ENCODE data around the gene PRKAB1. TPM values are rescaled to one million over a fixed set of nuclear protein-coding genes. Genes with fewer than 3 reads are reported as not detected.

PRKAB1 gene
- polyA plus RNA-seq, 2 of the 4 experiments (the other 2 are of a cell fraction), result 19.0 to 49.2 TPM

DNA sequence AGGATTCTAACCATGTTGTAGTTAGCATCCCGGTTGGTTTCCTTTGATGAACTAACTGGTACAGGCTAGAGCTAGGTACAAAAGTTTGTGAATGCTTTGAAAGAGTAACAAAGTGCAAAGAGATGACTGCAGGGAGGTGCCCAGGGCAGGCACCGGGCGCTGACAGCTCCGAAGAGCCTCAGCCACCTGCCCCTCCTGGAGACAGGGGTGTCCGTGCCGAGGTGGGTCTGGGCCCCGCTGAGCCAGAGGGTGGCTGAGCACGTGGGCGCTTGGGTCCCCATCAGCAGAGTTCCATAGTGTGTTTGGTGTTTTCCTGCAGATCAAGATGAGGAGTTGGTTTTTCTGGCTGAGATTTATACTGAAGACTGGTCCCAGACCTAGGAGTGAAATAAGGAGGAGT is 19.9 kb downstream of the PRKAB1 start:
- FAIRE-seq (no peak), DNase-seq (ENCODE audit: low read depth in 1 of 2, low spot score in 1 of 2) (no peak), ATAC-seq (no peak)
- H3K27ac ChIP-seq, result no peak overlapping the region
- TF ChIP-seq FOSB (CRISPR knock-in tag; IDR thresholded peaks at IDR 0.05) (no peak), HOXB5 (CRISPR knock-in tag; IDR thresholded peaks at IDR 0.05) (no peak), NPAS2 (CRISPR knock-in tag; IDR thresholded peaks at IDR 0.05; ENCODE audit: borderline replicate concordance) (no peak), ZNF302 (CRISPR knock-in tag; IDR thresholded peaks at IDR 0.05) (no peak), EHF (CRISPR knock-in tag; IDR thresholded peaks at IDR 0.05) (no peak), RCOR1 (IDR thresholded peaks at IDR 0.05; ENCODE audit: low read depth, low read length) (no peak), EP300 (IDR thresholded peaks at IDR 0.05) (no peak)
- TF ChIP-seq, protein P1, sequence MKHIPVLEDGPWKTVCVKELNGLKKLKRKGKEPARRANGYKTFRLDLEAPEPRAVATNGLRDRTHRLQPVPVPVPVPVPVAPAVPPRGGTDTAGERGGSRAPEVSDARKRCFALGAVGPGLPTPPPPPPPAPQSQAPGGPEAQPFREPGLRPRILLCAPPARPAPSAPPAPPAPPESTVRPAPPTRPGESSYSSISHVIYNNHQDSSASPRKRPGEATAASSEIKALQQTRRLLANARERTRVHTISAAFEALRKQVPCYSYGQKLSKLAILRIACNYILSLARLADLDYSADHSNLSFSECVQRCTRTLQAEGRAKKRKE (CRISPR knock-in tag; IDR thresholded peaks at IDR 0.05; ENCODE audit: low read depth), result no peak
- POLR2A ChIA-PET, result no interaction called here
- CTCF ChIA-PET, result interaction anchor here (1.4 to 1.8 kb wide), 2 partner anchors 11 to 34 kb away, joined by 3 to 4 read pairs; no protein-coding TSS in a partner anchor
- H3K4me2 ChIP-seq, result no peak overlapping the region
- no peak overlapping the region for H3K4me3 ChIP-seq
- WGBS (ENCODE audit: missing lambda C conversion rate), result 95% methylated on average over 9 of the region's 9 CpGs
- no peaks in the 10 kb centered on the region for H3K9me3 ChIP-seq
- H3K4me1 ChIP-seq, result peaks cover 14% of the 10 kb centered on the region; the same call in 1 of the 3 replicates

DNA sequence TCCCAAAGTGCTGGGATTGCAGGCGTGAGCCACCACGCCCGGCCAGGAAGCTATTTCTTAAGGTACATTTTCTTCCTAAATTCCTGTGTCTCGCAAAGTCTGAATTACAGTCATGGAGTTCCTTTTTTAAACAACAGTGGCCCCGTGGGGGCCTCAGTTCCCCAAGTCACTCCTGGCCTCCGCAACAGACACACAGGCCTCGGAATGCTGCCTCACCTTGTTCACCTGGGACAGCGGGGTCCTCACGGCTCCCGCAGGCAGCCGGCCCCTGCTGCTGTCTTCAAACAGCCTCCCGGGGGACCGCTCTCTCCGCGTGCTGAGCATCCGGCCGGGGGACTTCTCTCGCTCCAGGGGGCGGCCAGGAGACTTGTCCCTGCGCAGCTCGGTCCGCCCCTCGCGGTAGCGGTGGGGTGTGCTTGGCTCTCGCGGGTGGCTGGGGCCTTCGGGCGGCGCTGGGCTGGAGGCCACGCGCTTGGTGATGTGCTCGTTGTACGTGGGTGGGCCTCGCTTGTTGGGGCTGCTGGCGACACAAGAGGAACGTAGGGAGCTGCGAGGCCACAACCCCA is 22.1 kb downstream of the PRKAB1 start:
- ChIA-PET POLR2A (no interaction called here), CTCF (interaction anchor here (1.2 to 1.5 kb wide), 2 partner anchors 10 to 22 kb away, joined by 3 to 4 read pairs; partner anchors contain the start of gene PRKAB1)
- FAIRE-seq (no peak), ATAC-seq (no peak), DNase-seq (ENCODE audit: low read depth in 1 of 2, low spot score in 1 of 2) (no peak)
- Histone ChIP-seq H3K9me3 (no peaks in the 10 kb centered on the region), H3K4me1 (peaks cover under 1% of the 10 kb centered on the region; the same call in 1 of the 3 replicates), H3K4me3 (no peak overlapping the region), H3K27ac (no peak overlapping the region), H3K4me2 (no peak overlapping the region)
- 96% methylated on average over 38 of the region's 38 CpGs for WGBS (ENCODE audit: missing lambda C conversion rate)
- TF ChIP-seq FOSB (CRISPR knock-in tag; IDR thresholded peaks at IDR 0.05) (no peak), ZFP36 (IDR thresholded peaks at IDR 0.05; ENCODE audit: borderline replicate concordance, partially characterized antibody) (no peak), KDM1A (IDR thresholded peaks at IDR 0.05; ENCODE audit: low read depth) (no peak), CHD4 (IDR thresholded peaks at IDR 0.05; ENCODE audit: borderline replicate concordance) (no peak)
- TF ChIP-seq, protein P2, sequence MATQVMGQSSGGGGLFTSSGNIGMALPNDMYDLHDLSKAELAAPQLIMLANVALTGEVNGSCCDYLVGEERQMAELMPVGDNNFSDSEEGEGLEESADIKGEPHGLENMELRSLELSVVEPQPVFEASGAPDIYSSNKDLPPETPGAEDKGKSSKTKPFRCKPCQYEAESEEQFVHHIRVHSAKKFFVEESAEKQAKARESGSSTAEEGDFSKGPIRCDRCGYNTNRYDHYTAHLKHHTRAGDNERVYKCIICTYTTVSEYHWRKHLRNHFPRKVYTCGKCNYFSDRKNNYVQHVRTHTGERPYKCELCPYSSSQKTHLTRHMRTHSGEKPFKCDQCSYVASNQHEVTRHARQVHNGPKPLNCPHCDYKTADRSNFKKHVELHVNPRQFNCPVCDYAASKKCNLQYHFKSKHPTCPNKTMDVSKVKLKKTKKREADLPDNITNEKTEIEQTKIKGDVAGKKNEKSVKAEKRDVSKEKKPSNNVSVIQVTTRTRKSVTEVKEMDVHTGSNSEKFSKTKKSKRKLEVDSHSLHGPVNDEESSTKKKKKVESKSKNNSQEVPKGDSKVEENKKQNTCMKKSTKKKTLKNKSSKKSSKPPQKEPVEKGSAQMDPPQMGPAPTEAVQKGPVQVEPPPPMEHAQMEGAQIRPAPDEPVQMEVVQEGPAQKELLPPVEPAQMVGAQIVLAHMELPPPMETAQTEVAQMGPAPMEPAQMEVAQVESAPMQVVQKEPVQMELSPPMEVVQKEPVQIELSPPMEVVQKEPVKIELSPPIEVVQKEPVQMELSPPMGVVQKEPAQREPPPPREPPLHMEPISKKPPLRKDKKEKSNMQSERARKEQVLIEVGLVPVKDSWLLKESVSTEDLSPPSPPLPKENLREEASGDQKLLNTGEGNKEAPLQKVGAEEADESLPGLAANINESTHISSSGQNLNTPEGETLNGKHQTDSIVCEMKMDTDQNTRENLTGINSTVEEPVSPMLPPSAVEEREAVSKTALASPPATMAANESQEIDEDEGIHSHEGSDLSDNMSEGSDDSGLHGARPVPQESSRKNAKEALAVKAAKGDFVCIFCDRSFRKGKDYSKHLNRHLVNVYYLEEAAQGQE (IDR thresholded peaks at IDR 0.05), result no peak

DNA sequence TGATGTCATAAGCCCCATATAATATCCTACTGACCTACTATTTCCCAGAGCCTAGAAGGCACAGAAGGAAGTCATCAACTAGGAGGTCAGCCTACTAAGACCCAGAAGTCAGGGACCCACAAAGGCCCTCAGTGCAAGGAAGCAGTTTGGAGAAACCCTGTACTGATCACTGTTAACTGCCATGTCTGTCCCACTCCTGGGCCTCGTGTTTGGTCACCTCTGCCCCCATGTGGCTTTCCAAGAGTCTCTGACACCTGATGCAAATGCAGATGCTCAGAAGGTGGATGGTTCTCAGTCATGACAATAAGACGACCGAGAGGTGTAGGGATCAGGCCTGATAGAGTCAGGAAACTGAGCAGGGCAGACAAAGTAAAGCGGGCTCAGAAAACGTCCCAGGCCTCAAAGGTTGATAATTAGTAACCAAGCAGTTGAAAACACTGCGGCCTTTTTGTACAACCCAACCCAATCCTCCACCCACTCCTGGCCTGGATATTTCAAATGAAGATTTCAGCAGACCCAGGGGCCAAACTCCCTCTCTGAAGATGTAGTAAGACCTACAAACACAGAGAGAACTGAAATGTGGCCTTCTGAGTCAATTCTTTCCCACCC is 23.4 kb downstream of the PRKAB1 start:
- no peak for ATAC-seq
- ChIA-PET CTCF (interaction anchor here (1.5 kb wide), 1 partner anchor 24 kb away, joined by 4 read pairs; the partner anchor contains the start of gene PRKAB1), POLR2A (no interaction called here)
- H3K9me3 ChIP-seq, result no peaks in the 10 kb centered on the region
- H3K4me2 ChIP-seq, result no peak overlapping the region
- WGBS (ENCODE audit: missing lambda C conversion rate), result 80% methylated on average over 6 of the region's 6 CpGs
- no peak for DNase-seq (ENCODE audit: low read depth in 1 of 2, low spot score in 1 of 2)
- no peak overlapping the region for H3K4me3 ChIP-seq
- FAIRE-seq, result no peak
- no peaks in the 10 kb centered on the region for H3K4me1 ChIP-seq
- no peak overlapping the region for H3K27ac ChIP-seq
- no peak for TF ChIP-seq HDAC2 (IDR thresholded peaks at IDR 0.05)
- TF ChIP-seq, protein P3, sequence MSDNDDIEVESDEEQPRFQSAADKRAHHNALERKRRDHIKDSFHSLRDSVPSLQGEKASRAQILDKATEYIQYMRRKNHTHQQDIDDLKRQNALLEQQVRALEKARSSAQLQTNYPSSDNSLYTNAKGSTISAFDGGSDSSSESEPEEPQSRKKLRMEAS (IDR thresholded peaks at IDR 0.05), result no peak
- TF ChIP-seq, protein P4, sequence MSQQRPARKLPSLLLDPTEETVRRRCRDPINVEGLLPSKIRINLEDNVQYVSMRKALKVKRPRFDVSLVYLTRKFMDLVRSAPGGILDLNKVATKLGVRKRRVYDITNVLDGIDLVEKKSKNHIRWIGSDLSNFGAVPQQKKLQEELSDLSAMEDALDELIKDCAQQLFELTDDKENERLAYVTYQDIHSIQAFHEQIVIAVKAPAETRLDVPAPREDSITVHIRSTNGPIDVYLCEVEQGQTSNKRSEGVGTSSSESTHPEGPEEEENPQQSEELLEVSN (IDR thresholded peaks at IDR 0.05; ENCODE audit: borderline replicate concordance, low read depth), result no peak
- TF ChIP-seq, protein P5, sequence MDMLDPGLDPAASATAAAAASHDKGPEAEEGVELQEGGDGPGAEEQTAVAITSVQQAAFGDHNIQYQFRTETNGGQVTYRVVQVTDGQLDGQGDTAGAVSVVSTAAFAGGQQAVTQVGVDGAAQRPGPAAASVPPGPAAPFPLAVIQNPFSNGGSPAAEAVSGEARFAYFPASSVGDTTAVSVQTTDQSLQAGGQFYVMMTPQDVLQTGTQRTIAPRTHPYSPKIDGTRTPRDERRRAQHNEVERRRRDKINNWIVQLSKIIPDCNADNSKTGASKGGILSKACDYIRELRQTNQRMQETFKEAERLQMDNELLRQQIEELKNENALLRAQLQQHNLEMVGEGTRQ (IDR thresholded peaks at IDR 0.05), result no peak
- TF ChIP-seq, protein P6, sequence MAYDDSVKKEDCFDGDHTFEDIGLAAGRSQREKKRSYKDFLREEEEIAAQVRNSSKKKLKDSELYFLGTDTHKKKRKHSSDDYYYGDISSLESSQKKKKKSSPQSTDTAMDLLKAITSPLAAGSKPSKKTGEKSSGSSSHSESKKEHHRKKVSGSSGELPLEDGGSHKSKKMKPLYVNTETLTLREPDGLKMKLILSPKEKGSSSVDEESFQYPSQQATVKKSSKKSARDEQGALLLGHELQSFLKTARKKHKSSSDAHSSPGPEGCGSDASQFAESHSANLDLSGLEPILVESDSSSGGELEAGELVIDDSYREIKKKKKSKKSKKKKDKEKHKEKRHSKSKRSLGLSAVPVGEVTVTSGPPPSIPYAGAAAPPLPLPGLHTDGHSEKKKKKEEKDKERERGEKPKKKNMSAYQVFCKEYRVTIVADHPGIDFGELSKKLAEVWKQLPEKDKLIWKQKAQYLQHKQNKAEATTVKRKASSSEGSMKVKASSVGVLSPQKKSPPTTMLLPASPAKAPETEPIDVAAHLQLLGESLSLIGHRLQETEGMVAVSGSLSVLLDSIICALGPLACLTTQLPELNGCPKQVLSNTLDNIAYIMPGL (CRISPR knock-in tag; IDR thresholded peaks at IDR 0.05; ENCODE audit: borderline replicate concordance), result no peak
- no peak for TF ChIP-seq KDM1A (IDR thresholded peaks at IDR 0.05; ENCODE audit: low read depth)
- TF ChIP-seq ZFP36 (IDR thresholded peaks at IDR 0.05; ENCODE audit: borderline replicate concordance, partially characterized antibody), result no peak
- no peak for TF ChIP-seq FOXS1 (CRISPR knock-in tag; IDR thresholded peaks at IDR 0.05)
- TF ChIP-seq CHD4 (IDR thresholded peaks at IDR 0.05; ENCODE audit: borderline replicate concordance), result no peak

All from A549 (cell line).